Activated B cell treated with CpG ODN at 0.5 μM for 24 hours (primary cell): ENCODE data around the gene MPDU1. TPM values are rescaled to one million over a fixed set of nuclear protein-coding genes. Genes with fewer than 3 reads are reported as not detected.

Experiments
- ATAC-seq: fragments of 200-7000 bp; cut with Tn5 transposase; one replicate; pipeline ENCODE4 v1.10.0; 2021; ENCODE audit warnings: low read depth, mild to moderate bottlenecking, moderate library complexity
- CTCF ChIA-PET: fragments of 350-600 bp; sonication (Branson Sonifier 250); formaldehyde crosslinking; loops from one replicate; lab custom pipeline; 2021; ENCODE audit warnings: antibody characterized with exemption; lab: Charles Lee
- POLR2A ChIA-PET: fragments of 350-600 bp; sonication (Branson Sonifier 250); formaldehyde crosslinking; loops from one replicate; lab custom pipeline; 2021; ENCODE audit warnings: antibody characterized with exemption; lab: Charles Lee
- DNase-seq: peaks from one replicate; pipeline ENCODE4 v3.0.0; 2022
- H3K27ac Mint-ChIP-seq: one replicate; pipeline ENCODE4 v1.8.0; 2020; ENCODE audit warnings: mixed read lengths
- H3K27me3 Mint-ChIP-seq: one replicate; pipeline ENCODE4 v1.8.0; 2021; ENCODE audit warnings: mixed read lengths
- H3K36me3 Mint-ChIP-seq: one replicate; pipeline ENCODE4 v1.8.0; 2021; ENCODE audit warnings: low read depth, mixed read lengths
- H3K4me1 Mint-ChIP-seq: one replicate; pipeline ENCODE4 v1.8.0; 2021; ENCODE audit warnings: mixed read lengths
- H3K4me3 Mint-ChIP-seq: one replicate; pipeline ENCODE4 v1.8.0; 2020; ENCODE audit warnings: mild to moderate bottlenecking, mixed read lengths
- H3K9me3 Mint-ChIP-seq: one replicate; pipeline ENCODE4 v1.8.0; 2020; ENCODE audit warnings: mixed read lengths
- intact Hi-C: fragments of 100-400 bp; cut with micrococcal nuclease; formaldehyde crosslinking; loops from one replicate; pipeline ENCODE4 v1.15.1; 2024
- total RNA-seq: library from RNA; stranded (reverse); gene quantifications from 2 replicates; pipeline ENCODE4 v1.2.3, GENCODE V29; 2022
- TF ChIP-seq, protein P1 (sequence below): fragments of 200-600 bp; IDR thresholded peaks from one replicate; pipeline ENCODE4 v1.8.0; 2022; ENCODE audit warnings: antibody characterized with exemption, mild to moderate bottlenecking

Gene MPDU1
- total RNA-seq, 1 donor from 2014 or later: 58.9 TPM

- no peaks in the 10 kb centered on the region for H3K9me3 Mint-ChIP-seq
- ATAC-seq: no peak
- no peak overlapping the region for H3K4me3 Mint-ChIP-seq
- ChIA-PET CTCF (no interaction called here), POLR2A (no interaction called here)
- H3K36me3 Mint-ChIP-seq: no peaks in the 10 kb centered on the region
- no peak overlapping the region for H3K27ac Mint-ChIP-seq
- no peaks in the 10 kb centered on the region for H3K27me3 Mint-ChIP-seq
- DNase-seq: no peak
- TF ChIP-seq, protein P1, sequence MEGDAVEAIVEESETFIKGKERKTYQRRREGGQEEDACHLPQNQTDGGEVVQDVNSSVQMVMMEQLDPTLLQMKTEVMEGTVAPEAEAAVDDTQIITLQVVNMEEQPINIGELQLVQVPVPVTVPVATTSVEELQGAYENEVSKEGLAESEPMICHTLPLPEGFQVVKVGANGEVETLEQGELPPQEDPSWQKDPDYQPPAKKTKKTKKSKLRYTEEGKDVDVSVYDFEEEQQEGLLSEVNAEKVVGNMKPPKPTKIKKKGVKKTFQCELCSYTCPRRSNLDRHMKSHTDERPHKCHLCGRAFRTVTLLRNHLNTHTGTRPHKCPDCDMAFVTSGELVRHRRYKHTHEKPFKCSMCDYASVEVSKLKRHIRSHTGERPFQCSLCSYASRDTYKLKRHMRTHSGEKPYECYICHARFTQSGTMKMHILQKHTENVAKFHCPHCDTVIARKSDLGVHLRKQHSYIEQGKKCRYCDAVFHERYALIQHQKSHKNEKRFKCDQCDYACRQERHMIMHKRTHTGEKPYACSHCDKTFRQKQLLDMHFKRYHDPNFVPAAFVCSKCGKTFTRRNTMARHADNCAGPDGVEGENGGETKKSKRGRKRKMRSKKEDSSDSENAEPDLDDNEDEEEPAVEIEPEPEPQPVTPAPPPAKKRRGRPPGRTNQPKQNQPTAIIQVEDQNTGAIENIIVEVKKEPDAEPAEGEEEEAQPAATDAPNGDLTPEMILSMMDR: no peak
- intact Hi-C loops: no loop called here
- no peaks in the 10 kb centered on the region for H3K4me1 Mint-ChIP-seq
These were observed 52.5 kb downstream of the MPDU1 start for GRCh38 chr17:7636163-7636562.

Other genes with a start within 250 kb of the MPDU1 start
- 298 and 328 TPM in 2 replicates for gene ACAP1, start 247.3 kb upstream of the MPDU1 start, total RNA-seq
- 7.2 and 7.8 TPM in 2 replicates for gene KCTD11, start 231.7 kb upstream of the MPDU1 start, total RNA-seq
- gene TMEM95, start 228.7 kb upstream of the MPDU1 start, total RNA-seq: not detected in 2 replicates
- 3.5 and 5.8 TPM in 2 replicates for gene TNK1, start 202.8 kb upstream of the MPDU1 start, total RNA-seq
- gene PLSCR3, start 189.3 kb upstream of the MPDU1 start, total RNA-seq: 31.7 and 35.2 TPM in 2 replicates
- gene TMEM256, start 179.8 kb upstream of the MPDU1 start, total RNA-seq: 98.2 and 117 TPM in 2 replicates
- 0.66 and 1.1 TPM in 2 replicates for gene NLGN2, start 176.0 kb upstream of the MPDU1 start, total RNA-seq
- gene SPEM1, start 163.5 kb upstream of the MPDU1 start, total RNA-seq: not detected in 2 replicates
- gene SPEM2, start 158.2 kb upstream of the MPDU1 start, total RNA-seq: not detected in 2 replicates
- gene SPEM3, start 155.0 kb upstream of the MPDU1 start, total RNA-seq: not detected in 2 replicates
- gene TMEM102, start 148.4 kb upstream of the MPDU1 start, total RNA-seq: 13.4 and 14.8 TPM in 2 replicates
- gene FGF11, start 144.3 kb upstream of the MPDU1 start, total RNA-seq: 1.3 and 2.8 TPM in 2 replicates
- gene CHRNB1, start 138.8 kb upstream of the MPDU1 start, total RNA-seq: 5.9 and 6.0 TPM in 2 replicates
- gene ZBTB4, start 104.2 kb upstream of the MPDU1 start, total RNA-seq: 28.8 and 30.5 TPM in 2 replicates
- gene SLC35G6, start 102.4 kb upstream of the MPDU1 start, total RNA-seq: not detected in 2 replicates
- gene POLR2A, start 99.5 kb upstream of the MPDU1 start, total RNA-seq: 148 and 162 TPM in 2 replicates
- gene TNFSF12, start 34.8 kb upstream of the MPDU1 start, total RNA-seq: 25.2 and 30.7 TPM in 2 replicates
- gene TNFSF13, start 25.1 kb upstream of the MPDU1 start, total RNA-seq: 14.4 and 15.3 TPM in 2 replicates
- 49.6 and 55.8 TPM in 2 replicates for gene SENP3, start 21.9 kb upstream of the MPDU1 start, total RNA-seq
- 7.2 and 7.8 TPM in 2 replicates for gene CD68, start 4.2 kb upstream of the MPDU1 start, total RNA-seq
- 0.24 and 0.64 TPM in 2 replicates for gene SOX15, start 6.2 kb downstream of the MPDU1 start, total RNA-seq
- 27.5 and 32.4 TPM in 2 replicates for gene FXR2, start 31.0 kb downstream of the MPDU1 start, total RNA-seq
- gene SAT2, start 44.0 kb downstream of the MPDU1 start, total RNA-seq: 44.5 and 45.0 TPM in 2 replicates
- not detected in 2 replicates for gene SHBG, start 46.3 kb downstream of the MPDU1 start, total RNA-seq
- gene ATP1B2, start 67.1 kb downstream of the MPDU1 start, total RNA-seq: not detected in 2 replicates
- 217 and 220 TPM in 2 replicates for gene TP53, start 103.6 kb downstream of the MPDU1 start, total RNA-seq
- gene WRAP53, start 104.6 kb downstream of the MPDU1 start, total RNA-seq: 17.1 and 17.6 TPM in 2 replicates
- gene EFNB3, start 121.3 kb downstream of the MPDU1 start, total RNA-seq: not detected in 2 replicates
- gene DNAH2, start 133.9 kb downstream of the MPDU1 start, total RNA-seq: not detected in 2 replicates